AG04450 (cell line): ENCODE results near the gene FCN2. TPM values are rescaled to one million over a fixed set of nuclear protein-coding genes. Genes with fewer than 3 reads are reported as not detected.

Experiments
- CTCF ChIA-PET: fragments of 300-600, 350-600 bp; formaldehyde crosslinking; extraction: SDS; loops from one replicate; lab custom pipeline; 2022; ENCODE audit warnings: antibody characterized with exemption, inconsistent platforms; lab: Charles Lee
- POLR2A ChIA-PET: fragments of 350-600 bp; formaldehyde crosslinking; extraction: SDS; loops from one replicate; lab custom pipeline; 2021; ENCODE audit warnings: antibody characterized with exemption, inconsistent platforms; lab: Yijun Ruan, JAX
- DNase-seq: peaks from one replicate; pipeline ENCODE4 v3.0.0-alpha.2; 2011; ENCODE audit warnings: low read depth, low spot score
- H3K27ac ChIP-seq: one replicate; pipeline ENCODE4 v1.5.1; 2012; ENCODE audit warnings: low read depth, low read length, control low read depth
- H3K27me3 ChIP-seq: one replicate; pipeline ENCODE4 v1.6.0; 2012; ENCODE audit warnings: low read length; ENCODE audit not compliant: control insufficient read depth, insufficient read depth
- H3K4me3 ChIP-seq: 2 replicates; pipeline ENCODE4 v1.5.1; 2011; ENCODE audit warnings: mild to moderate bottlenecking, low read depth, low read length, control low read depth
- H3K9me3 ChIP-seq: 2 replicates; pipeline ENCODE4 v1.5.1; 2012; ENCODE audit warnings: low read length; ENCODE audit not compliant: control insufficient read depth, insufficient read depth
- CTCF ChIP-seq: IDR thresholded peaks from 2 replicates; pipeline ENCODE4 v1.5.1; 2011; ENCODE audit warnings: low read depth, low read length, control low read depth, inconsistent platforms
- polyA plus RNA-seq: library from polyadenylated mRNA; depleted of rRNA; stranded (reverse); fragments of >200 nt; gene quantifications from 2 replicates; pipeline ENCODE4 v1.2.3, GENCODE V29; 2011

FCN2 gene
- polyA plus RNA-seq, 1 experiment = not detected

- H3K27me3 ChIP-seq = peaks cover 4% of the 10 kb centered on the region
- TF ChIP-seq CTCF = no peak
- POLR2A ChIA-PET = no interaction called here
- CTCF ChIA-PET = no interaction called here
- no peak for DNase-seq
- H3K27ac ChIP-seq = no peak overlapping the region
- no peak overlapping the region for H3K4me3 ChIP-seq
- peaks cover 4% of the 10 kb centered on the region for H3K9me3 ChIP-seq
These were observed 17.2 kb upstream of the FCN2 start for GRCh38 chr9:134863306-134863902.

- no peak for TF ChIP-seq CTCF
- POLR2A ChIA-PET = no interaction called here
- peaks cover 7% of the 10 kb centered on the region for H3K9me3 ChIP-seq
- H3K4me3 ChIP-seq = no peak overlapping the region
- DNase-seq = no peak
- no peak overlapping the region for H3K27ac ChIP-seq
- CTCF ChIA-PET = no interaction called here
- H3K27me3 ChIP-seq = peaks cover 4% of the 10 kb centered on the region
These were observed 16.4 kb upstream of the FCN2 start for GRCh38 chr9:134863941-134864820.

DNA sequence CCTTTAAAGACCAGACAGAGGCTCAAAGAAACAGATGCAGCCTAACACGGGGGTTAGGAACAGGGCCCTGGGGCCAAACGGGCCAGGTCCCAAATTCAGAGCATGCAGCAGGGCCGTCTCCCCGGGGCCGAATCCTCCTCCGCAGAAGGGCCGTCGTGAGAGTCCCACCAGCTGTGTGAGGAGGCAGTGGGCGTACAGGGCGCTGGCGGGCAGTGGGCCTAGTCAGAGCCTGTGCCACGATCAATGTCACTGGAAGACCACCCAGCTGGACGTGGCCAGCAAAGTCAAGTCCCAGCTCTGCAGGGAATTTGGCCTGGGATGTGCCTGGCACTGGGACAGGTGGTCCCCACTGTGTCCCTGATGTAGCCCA lies 15.8 kb upstream of the FCN2 start:
- H3K4me3 ChIP-seq = no peak overlapping the region
- TF ChIP-seq CTCF = no peak
- peaks cover 7% of the 10 kb centered on the region for H3K9me3 ChIP-seq
- peaks cover 4% of the 10 kb centered on the region for H3K27me3 ChIP-seq
- ChIA-PET CTCF (no interaction called here), POLR2A (no interaction called here)
- no peak overlapping the region for H3K27ac ChIP-seq
- no peak for DNase-seq

GRCh38 chr9:134867917-134868750 lies 12.5 kb upstream of the FCN2 start:
- no peak for TF ChIP-seq CTCF
- H3K27ac ChIP-seq = no peak overlapping the region
- DNase-seq = no peak
- peaks cover 15% of the 10 kb centered on the region for H3K27me3 ChIP-seq
- ChIA-PET CTCF (no interaction called here), POLR2A (no interaction called here)
- no peak overlapping the region for H3K4me3 ChIP-seq
- H3K9me3 ChIP-seq = peaks cover 3% of the 10 kb centered on the region; the same call in 1 of the 2 replicates
